Inferior parietal cortex (tissue), 1 donor: Measurements from ENCODE around the gene YRDC.
"Not testable (repeated sequence)": the region's sequence is repeated elsewhere in the genome, so short reads cannot be mapped to it uniquely, and the experiment has no call there.

Experiments
- DNase-seq: peaks from one replicate; pipeline ENCODE4 v3.0.0-alpha.2; 2016; ENCODE audit errors: extremely low spot score

Gene YRDC

GRCh38 chr1:37771440-37771839, 36.6 kb downstream of the YRDC start:
- not testable (repeated sequence) for DNase-seq

- DNase-seq: no peak
Measured at GRCh38 chr1:37767488-37767887, 40.5 kb downstream of the YRDC start.

- DNase-seq: no peak
Measured at GRCh38 chr1:37765916-37766664, 41.9 kb downstream of the YRDC start.

GRCh38 chr1:37764888-37765441, 43.0 kb downstream of the YRDC start, which contains the start of gene EPHA10:
Gene EPHA10 (minus strand): TSS chr1:37765120. CDS start chr1:37765066, 54 bp downstream.
- DNase-seq: peak; percentile 60

- no peak for DNase-seq
Measured at GRCh38 chr1:37764414-37764825, 43.6 kb downstream of the YRDC start.

- DNase-seq: no peak
Measured at GRCh38 chr1:37763791-37764413, 44.1 kb downstream of the YRDC start.

GRCh38 chr1:37762516-37762915, 45.5 kb downstream of the YRDC start:
- no peak for DNase-seq

GRCh38 chr1:37761416-37762095, 46.5 kb downstream of the YRDC start:
- no peak for DNase-seq

GRCh38 chr1:37759451-37759850, 48.6 kb downstream of the YRDC start:
- DNase-seq: no peak

- no peak for DNase-seq
Measured at GRCh38 chr1:37755951-37756560, 52.0 kb downstream of the YRDC start.

- DNase-seq: no peak
Measured at GRCh38 chr1:37755290-37755689, 52.7 kb downstream of the YRDC start.

GRCh38 chr1:37753473-37754321, 54.3 kb downstream of the YRDC start:
- DNase-seq: no peak
